ENCODE data around the gene ATP2C2. TPM values are rescaled to one million over a fixed set of nuclear protein-coding genes. Genes with fewer than 3 reads are reported as not detected.

The ATP2C2 gene
- total and polyA plus RNA-seq, 2 of the 8 experiments (the other 6 are each of a cell fraction or from before 2014, with no cell fraction given): 1.2 to 2.8 TPM

GRCh38 chr16:84497418-84498222 is 129.3 kb downstream of the ATP2C2 start:
- Histone ChIP-seq H2AK5ac (ENCODE audit: low read depth, low read length) (no peak overlapping the region), H4K20me1 (replicated peaks in 1 of 2; ENCODE audit: control insufficient read depth in 1 of 2, insufficient read depth in 2 of 2, low read length in 2 of 2) (peaks cover 0 to 2% of the 10 kb centered on the region in 2 experiments), H3K4me1 (replicated peaks in 1 of 4; ENCODE audit: control insufficient read depth in 3 of 4, insufficient read depth in 4 of 4, low read length in 3 of 4) (no peaks in the 10 kb centered on the region; a peak in 1 of 7 replicates), H3K79me2 (ENCODE audit: control insufficient read depth in 1 of 2, insufficient read depth in 2 of 2, low read length in 2 of 2) (no peaks in the 10 kb centered on the region), H3K18ac (ENCODE audit: extremely low read depth, low read length) (no peak overlapping the region), H3K9me3 (ENCODE audit: insufficient read depth in 2 of 2, low read depth in 1 of 2, low read length in 1 of 2) (peaks cover 7 to 12% of the 10 kb centered on the region in 2 experiments), H3K79me1 (ENCODE audit: low read depth, low read length) (no peaks in the 10 kb centered on the region), H2AFZ (ENCODE audit: low read length) (no peak overlapping the region), H2BK12ac (ENCODE audit: low read depth, low read length) (no peak overlapping the region), H2BK15ac (ENCODE audit: low read length) (no peak overlapping the region), H4K8ac (ENCODE audit: extremely low read depth, insufficient read depth, low read length) (no peak overlapping the region), H3K9ac (replicated peaks in 1 of 4; ENCODE audit: extremely low read depth in 1 of 4, low read depth in 3 of 4, low read length in 3 of 4) (no peak overlapping the region; a peak in 1 of 7 replicates), H3K27me3 (replicated peaks in 1 of 4; ENCODE audit: control insufficient read depth in 3 of 4, extremely low read depth in 1 of 4, insufficient read depth in 3 of 4, low read length in 3 of 4) (no peaks in the 10 kb centered on the region), H3K56ac (replicated peaks; ENCODE audit: insufficient read length, low read depth, low read length) (no peak overlapping the region), H2BK120ac (replicated peaks; ENCODE audit: low read depth, low read length) (no peak overlapping the region), H2BK20ac (ENCODE audit: low read length) (no peak overlapping the region), H3K14ac (ENCODE audit: insufficient read length) (no peak overlapping the region), H2BK5ac (ENCODE audit: low read depth, low read length) (no peak overlapping the region), H4K91ac (replicated peaks; ENCODE audit: insufficient read length, low read length) (no peak overlapping the region), H3K23me2 (ENCODE audit: low read depth, low read length) (no peaks in the 10 kb centered on the region), H3K4me2 (ENCODE audit: insufficient read depth in 1 of 2, low read depth in 2 of 2, low read length in 2 of 2) (no peak overlapping the region), H3K27ac (ENCODE audit: low read depth, low read length) (no peak overlapping the region), H3K4me3 (ENCODE audit: extremely low read depth in 1 of 4, insufficient read depth in 2 of 4, low read depth in 3 of 4, low read length in 4 of 4) (no peak overlapping the region), H3K36me3 (ENCODE audit: control insufficient read depth in 2 of 4, insufficient read depth in 4 of 4, low read length in 3 of 4) (peaks cover 2 to 43% (median 30%) of the 10 kb centered on the region in 4 experiments; a peak in 7 of 8 replicates), H3K23ac (ENCODE audit: insufficient read length) (no peak overlapping the region), H3K4ac (replicated peaks; ENCODE audit: insufficient read length, low read depth, low read length) (no peak overlapping the region), H4K5ac (ENCODE audit: insufficient read length, low read depth, low read length) (no peak overlapping the region)
- FAIRE-seq (no peak), DNase-seq (ENCODE audit: low read depth in 1 of 2, low spot score in 2 of 2) (no peak)
- WGBS, 2 experiments (ENCODE audit: extremely low coverage in 1 of 2, insufficient coverage in 1 of 2, insufficient read length in 1 of 2, insufficient replicate concordance in 2 of 2, low coverage in 1 of 2, low lambda C conversion rate in 2 of 2, missing lambda C conversion rate in 1 of 2): 89% methylated on average over 18 of the region's 18 CpGs; no CpG with 5 or more reads in 1 of the 2 experiments
- ChIA-PET POLR2A (ENCODE audit: partially characterized antibody) (no interaction called here), CTCF (ENCODE audit: partially characterized antibody) (interaction anchor here (0.7 to 4.6 kb wide), 5 partner anchors 9 to 228 kb away, joined by 3 to 21 read pairs (median 4); no protein-coding TSS in a partner anchor)
- TF ChIP-seq JUN (IDR thresholded peaks at IDR 0.05; ENCODE audit: low read depth, low read length) (no peak), EGR1 (IDR thresholded peaks at IDR 0.05; ENCODE audit: borderline replicate concordance, low read depth, low read length) (no peak), ASH2L (IDR thresholded peaks at IDR 0.05; ENCODE audit: low read length) (no peak), JUND (IDR thresholded peaks at IDR 0.05; ENCODE audit: low read length) (no peak), SP1 (IDR thresholded peaks at IDR 0.05; ENCODE audit: low read depth, low read length) (no peak)

All from H1 (cell line).